ENCODE data around the gene TTK.

The TTK gene

GRCh38 chr6:80004173-80005072 is at the start of gene TTK:
TTK (plus strand) TSS chr6:80004649; CDS start chr6:80005844, 1,195 bp downstream.
- DNase-seq: peak; percentile 95

DNA sequence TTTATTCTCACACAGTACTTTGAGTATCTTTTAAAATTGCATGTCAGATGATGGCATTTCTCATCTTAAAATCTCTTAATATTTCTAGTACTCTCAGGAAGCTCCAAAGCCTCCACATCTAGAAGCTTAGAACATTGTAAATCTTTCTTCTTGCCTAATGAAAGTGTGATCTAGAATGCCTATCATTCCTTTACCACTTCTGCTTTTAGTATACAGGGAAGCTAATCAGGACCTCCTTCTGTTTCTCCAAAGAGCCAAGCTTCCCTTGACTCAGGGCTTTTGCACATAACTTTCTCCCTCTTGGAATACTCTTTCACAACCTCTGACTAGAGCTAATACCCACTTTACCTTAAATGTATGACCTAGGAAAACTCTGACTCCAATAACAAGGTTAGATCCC is 49.6 kb upstream of the TTK start:
- no peak for DNase-seq

DNA sequence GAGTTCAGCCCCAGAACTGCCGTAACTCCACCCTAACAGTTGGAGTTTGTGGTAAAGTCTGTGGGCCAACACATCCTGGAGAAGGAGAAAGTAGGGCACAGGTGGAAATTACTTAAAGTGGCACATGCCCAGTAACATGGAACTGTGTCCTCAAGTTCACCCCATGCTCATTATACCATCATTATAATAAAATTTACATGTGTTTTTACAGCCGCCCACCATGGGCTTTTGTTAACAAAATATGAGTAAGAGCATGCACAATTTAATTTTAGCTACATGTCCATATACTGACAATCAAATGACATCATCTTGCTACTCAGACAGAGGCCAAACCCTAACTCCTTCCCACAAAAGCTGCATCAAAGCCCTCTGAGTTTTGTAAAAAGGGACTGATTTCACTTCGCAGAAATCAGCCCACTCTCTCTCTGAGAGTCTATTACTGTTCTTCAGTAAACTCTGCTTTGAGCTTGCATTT is 39.8 kb upstream of the TTK start:
- no peak for DNase-seq

DNA sequence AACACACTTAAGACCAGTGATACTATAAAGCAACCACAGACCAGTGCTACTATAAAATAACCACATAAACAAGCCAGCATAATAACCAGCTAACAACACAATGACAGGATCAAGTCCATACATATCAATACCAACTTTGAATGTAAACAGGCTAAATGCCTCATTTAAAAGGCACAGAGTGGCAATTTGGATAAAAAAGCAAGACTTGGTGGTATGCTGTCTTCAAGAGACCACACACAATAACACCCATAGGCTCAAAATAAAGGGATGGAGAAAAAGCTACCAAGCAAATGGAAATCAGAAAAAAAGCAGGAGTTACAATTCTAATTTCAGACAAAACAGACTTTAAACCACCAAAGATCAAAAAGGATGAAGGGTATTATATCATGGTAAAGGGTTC is 37.3 kb upstream of the TTK start:
- no peak for DNase-seq

DNA sequence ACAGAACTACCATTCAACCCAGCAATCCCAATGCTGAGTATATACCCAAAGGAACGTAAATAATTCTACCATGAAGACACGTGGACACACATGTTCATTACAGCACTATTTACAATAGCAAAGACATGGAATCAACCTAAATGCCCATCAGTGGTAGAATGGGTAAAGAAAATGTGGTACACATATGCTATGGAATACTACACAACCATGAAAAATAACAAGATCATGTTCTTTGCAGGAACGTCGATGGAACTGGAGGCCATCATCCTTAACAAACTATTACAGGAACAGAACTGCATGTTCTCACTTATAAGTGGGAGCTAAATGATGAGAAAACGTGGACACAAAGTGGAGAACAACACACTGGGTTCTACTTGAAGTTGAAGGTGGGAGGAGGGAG is 34.7 kb upstream of the TTK start:
- DNase-seq: no peak

DNA sequence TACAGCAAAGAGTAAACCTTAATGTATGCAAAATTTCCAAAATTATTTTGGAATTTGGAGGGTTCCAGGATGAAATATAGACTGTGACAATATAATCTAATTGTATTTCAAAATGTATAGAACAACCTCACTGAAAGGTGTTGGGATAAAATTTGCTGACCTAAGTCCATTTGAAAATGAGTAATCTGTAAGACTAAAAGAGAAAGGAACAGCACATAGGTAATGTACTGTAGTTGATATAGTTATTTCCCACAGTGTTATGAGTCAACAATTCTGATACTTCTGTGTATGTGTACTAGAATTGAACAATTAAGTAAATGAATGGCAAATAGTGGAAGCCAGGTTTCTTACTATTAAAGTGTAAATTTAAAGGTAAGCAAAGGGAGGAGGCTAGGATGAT is 33.3 kb upstream of the TTK start:
- DNase-seq: no peak

GRCh38 chr6:79981652-79982051 is 22.8 kb upstream of the TTK start:
- no peak for DNase-seq

DNA sequence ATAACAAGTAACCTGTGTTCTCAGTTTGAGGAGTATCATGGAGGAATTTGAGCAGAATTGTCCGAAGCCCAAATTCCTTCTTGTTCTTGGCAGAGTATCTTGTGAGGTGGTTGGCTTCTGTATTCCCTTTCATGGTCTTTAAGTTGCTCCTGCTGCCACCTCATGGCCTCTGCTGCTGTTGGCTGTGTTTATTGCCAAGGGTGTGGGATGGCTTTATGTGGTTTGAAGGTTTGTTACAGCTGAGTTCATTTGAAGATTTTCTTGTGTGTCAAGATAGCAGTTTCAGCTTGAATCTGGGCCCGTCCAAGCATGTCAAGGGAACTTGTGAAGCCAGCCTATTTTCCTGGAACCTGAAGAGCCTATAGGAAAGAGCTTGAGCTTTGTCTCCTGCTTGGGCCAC is 20.2 kb upstream of the TTK start:
- DNase-seq: peak; percentile 19

GRCh38 chr6:79985128-79985527 is 19.3 kb upstream of the TTK start:
- no peak for DNase-seq

- DNase-seq: no peak
Measured at GRCh38 chr6:79989641-79990040, 14.8 kb upstream of the TTK start.

DNA sequence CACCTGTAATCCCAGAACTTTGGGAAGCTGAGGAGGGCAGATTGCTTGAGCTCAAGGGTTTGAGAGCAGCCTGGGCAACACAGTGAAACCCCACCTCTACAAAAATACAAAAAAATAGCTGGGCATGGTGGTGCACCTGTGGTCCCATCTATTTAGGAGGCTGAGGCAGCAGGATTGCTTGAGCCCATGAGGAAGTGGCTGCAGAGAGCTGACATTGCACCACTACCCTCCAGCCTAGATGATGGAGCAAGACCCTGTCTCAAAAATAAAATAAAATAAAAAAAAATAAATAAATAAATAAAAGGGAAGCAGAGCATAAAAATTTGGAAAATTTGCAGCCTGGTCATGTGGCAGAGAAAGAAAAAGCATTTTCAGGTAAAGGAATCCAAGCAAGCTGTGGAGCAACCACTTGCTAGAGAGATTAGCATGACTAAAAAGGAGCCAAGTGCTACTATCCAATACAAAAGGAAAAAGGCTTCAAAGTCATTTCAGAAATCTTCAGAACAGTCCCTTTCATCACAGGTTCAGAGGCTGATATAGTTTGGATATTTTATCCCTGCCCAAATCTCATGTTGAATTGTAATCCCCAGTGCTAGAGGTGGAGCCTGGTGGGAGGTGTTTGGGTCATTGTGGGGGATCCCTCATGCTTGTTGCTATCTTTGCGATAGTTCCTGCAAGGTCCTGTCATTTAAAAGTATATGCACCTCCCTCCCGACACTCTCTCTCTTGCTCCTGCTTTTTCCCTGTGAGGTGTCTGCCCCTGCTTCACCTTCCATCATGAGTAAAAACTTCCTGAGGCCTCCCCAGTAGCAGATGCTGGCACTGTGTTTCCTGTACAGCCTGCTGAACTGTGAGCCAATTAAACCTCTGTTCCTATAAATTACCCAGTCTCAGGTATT is 11.2 kb upstream of the TTK start:
- DNase-seq: no peak

DNA sequence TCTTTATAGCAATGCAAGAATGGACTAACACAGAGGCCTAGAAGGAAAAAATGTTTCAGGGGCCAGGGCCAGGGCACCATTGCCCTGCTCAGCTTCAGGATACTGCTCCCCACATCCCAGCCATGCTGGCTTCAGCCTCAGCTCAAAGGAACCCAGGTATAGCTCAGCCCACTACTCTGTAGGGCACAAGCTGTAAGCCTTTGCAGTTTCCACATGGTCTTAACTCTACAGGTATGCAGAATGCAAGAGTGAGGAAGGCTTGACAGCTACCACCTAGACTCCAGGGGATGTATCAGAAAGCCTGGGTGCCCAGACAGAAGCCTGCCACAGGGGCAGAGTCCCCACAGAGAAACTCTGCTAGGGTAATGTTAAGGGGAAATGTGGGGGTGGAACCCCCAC is 10.5 kb upstream of the TTK start:
- DNase-seq: no peak

DNA sequence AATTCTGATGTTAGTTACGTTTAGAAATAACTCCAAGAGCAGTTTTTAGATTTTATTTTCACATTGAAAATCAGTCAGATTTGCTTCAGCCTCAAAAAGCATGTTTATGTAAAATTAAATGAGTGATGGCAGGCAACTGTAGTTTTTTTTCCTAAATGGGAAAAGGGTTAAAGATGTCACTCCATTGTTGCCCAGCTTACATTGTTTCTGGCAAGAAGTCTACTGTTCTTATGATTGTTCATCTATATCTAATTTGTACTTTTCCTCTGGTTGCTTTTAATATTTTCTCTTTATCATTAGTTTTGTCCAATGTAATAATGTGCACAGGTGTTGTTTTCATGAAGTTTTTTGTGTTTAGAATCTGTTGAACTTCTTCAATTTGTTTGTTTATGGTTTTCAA is 6.7 kb upstream of the TTK start:
- DNase-seq: no peak

GRCh38 chr6:80001337-80001736 is 3.1 kb upstream of the TTK start:
- no peak for DNase-seq

- DNase-seq: peak; percentile 52
Measured at GRCh38 chr6:80003826-80004172, 650 bp upstream of the TTK start.

GRCh38 chr6:80005406-80005805 is 957 bp downstream of the TTK start:
- DNase-seq: no peak

GRCh38 chr6:80006541-80006940 is 2.1 kb downstream of the TTK start:
- no peak for DNase-seq

- no peak for DNase-seq
Measured at GRCh38 chr6:80009531-80009930, 5.1 kb downstream of the TTK start.

GRCh38 chr6:80010288-80010687 is 5.8 kb downstream of the TTK start:
- no peak for DNase-seq

GRCh38 chr6:80015839-80016435 is 11.5 kb downstream of the TTK start:
- no peak for DNase-seq

- DNase-seq: no peak
Measured at GRCh38 chr6:80020381-80021120, 16.1 kb downstream of the TTK start.

GRCh38 chr6:80021131-80021530 is 16.7 kb downstream of the TTK start:
- no peak for DNase-seq

- no peak for DNase-seq
Measured at GRCh38 chr6:80021591-80021990, 17.1 kb downstream of the TTK start.

All from DMS53 (cell line).